ENCODE data around the gene CDYL.

The CDYL gene

DNA sequence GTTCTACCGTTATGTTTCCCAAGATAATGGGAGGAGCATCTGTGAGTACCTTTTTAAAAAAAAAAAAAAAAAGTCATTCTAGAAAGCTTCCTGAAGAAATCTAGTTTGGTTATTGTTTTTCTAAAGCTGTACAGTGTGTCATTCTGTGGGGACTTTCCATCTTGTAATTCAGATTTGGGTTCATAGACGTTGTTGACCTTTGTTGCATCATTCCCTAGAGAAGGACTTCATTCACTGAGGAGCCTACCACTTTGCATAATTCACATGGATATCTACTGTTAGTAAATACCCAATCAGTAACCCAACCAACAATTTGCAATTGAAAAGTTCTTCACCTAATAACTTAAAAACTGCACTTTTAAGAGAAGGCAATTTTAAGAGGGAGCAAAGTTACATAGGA, 167.5 kb downstream of the CDYL start:
- Histone ChIP-seq H3K36me3 (replicated peaks; ENCODE audit: low read depth, low read length) (no peaks in the 10 kb centered on the region), H3K4me3 (ENCODE audit: low read length) (no peak overlapping the region), H2AFZ (ENCODE audit: low read depth, low read length) (no peak overlapping the region), H3K4me1 (ENCODE audit: low read length) (peaks cover 26% of the 10 kb centered on the region), H3K27ac (ENCODE audit: low read length) (no peak overlapping the region), H3K4me2 (ENCODE audit: low read length) (no peak overlapping the region), H3K9me3 (ENCODE audit: insufficient read depth, low read length) (no peaks in the 10 kb centered on the region), H4K20me1 (ENCODE audit: insufficient read depth, low read length) (no peaks in the 10 kb centered on the region; the same call in 1 of the 2 replicates), H3K79me2 (ENCODE audit: low read length) (no peaks in the 10 kb centered on the region), H3K9ac (ENCODE audit: low read length) (no peak overlapping the region), H3K27me3 (ENCODE audit: low read depth, low read length) (no peaks in the 10 kb centered on the region)
- no peak for TF ChIP-seq EZH2phosphoT487 (IDR thresholded peaks at IDR 0.05; ENCODE audit: low read depth)
- TF ChIP-seq, protein P1, sequence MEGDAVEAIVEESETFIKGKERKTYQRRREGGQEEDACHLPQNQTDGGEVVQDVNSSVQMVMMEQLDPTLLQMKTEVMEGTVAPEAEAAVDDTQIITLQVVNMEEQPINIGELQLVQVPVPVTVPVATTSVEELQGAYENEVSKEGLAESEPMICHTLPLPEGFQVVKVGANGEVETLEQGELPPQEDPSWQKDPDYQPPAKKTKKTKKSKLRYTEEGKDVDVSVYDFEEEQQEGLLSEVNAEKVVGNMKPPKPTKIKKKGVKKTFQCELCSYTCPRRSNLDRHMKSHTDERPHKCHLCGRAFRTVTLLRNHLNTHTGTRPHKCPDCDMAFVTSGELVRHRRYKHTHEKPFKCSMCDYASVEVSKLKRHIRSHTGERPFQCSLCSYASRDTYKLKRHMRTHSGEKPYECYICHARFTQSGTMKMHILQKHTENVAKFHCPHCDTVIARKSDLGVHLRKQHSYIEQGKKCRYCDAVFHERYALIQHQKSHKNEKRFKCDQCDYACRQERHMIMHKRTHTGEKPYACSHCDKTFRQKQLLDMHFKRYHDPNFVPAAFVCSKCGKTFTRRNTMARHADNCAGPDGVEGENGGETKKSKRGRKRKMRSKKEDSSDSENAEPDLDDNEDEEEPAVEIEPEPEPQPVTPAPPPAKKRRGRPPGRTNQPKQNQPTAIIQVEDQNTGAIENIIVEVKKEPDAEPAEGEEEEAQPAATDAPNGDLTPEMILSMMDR (IDR thresholded peaks at IDR 0.05; ENCODE audit: low read depth, low read length), result no peak

DNA sequence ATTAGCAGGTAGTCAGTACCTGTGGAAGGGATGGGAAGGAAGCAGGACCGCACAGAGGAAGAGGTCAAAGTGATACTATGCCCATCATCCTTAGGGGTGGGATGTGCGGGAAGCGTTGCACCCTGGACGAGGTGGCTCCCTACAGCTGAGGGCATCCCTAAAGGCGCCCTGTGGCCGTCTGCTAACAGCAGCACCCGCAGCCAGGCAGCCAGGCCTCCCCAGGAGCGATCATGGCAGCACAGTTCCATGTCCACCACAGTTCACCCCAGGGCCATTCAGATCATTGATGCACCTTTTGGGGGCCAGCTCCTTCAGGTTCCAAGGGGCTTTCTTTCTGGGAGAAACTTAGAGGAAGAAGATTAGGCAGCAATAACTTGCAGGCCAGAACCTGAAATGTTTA, 168.1 kb downstream of the CDYL start:
- Histone ChIP-seq H3K79me2 (ENCODE audit: low read length) (no peaks in the 10 kb centered on the region), H3K27me3 (ENCODE audit: low read depth, low read length) (no peaks in the 10 kb centered on the region), H3K9ac (ENCODE audit: low read length) (no peak overlapping the region), H3K36me3 (replicated peaks; ENCODE audit: low read depth, low read length) (no peaks in the 10 kb centered on the region), H3K27ac (ENCODE audit: low read length) (no peak overlapping the region), H3K4me2 (ENCODE audit: low read length) (no peak overlapping the region), H3K4me3 (ENCODE audit: low read length) (no peak overlapping the region), H3K9me3 (ENCODE audit: insufficient read depth, low read length) (no peaks in the 10 kb centered on the region), H3K4me1 (ENCODE audit: low read length) (peaks cover 20% of the 10 kb centered on the region), H2AFZ (ENCODE audit: low read depth, low read length) (no peak overlapping the region), H4K20me1 (ENCODE audit: insufficient read depth, low read length) (no peaks in the 10 kb centered on the region; the same call in 1 of the 2 replicates)
- TF ChIP-seq EZH2phosphoT487 (IDR thresholded peaks at IDR 0.05; ENCODE audit: low read depth), result no peak
- TF ChIP-seq, protein P1 (IDR thresholded peaks at IDR 0.05; ENCODE audit: low read depth, low read length), result no peak

DNA sequence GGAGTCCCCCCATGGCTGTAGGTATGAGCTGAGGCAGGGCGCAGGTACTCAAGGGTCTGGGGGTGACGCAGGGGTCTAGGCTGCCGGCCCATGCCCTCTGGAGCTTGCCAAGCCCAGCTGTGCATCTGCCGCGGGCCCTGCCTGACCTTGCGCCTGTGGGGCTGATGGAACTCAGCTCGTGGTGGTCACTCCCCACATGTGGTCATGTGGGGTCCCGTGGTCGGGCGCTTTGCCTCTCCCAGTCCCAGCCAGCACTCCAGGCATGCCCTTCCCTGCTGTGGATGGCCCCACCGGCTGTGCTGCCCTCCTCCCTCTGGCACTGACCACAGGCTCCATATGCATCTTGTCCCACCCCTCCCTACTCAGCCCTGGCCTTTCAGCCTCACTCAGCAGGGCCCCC, 170.3 kb downstream of the CDYL start:
- Histone ChIP-seq H3K4me3 (ENCODE audit: low read length) (no peak overlapping the region), H3K79me2 (ENCODE audit: low read length) (no peaks in the 10 kb centered on the region), H3K36me3 (replicated peaks; ENCODE audit: low read depth, low read length) (no peaks in the 10 kb centered on the region), H3K9ac (ENCODE audit: low read length) (no peak overlapping the region), H2AFZ (ENCODE audit: low read depth, low read length) (no peak overlapping the region), H3K4me1 (ENCODE audit: low read length) (peaks cover 10% of the 10 kb centered on the region), H4K20me1 (ENCODE audit: insufficient read depth, low read length) (no peaks in the 10 kb centered on the region), H3K27ac (ENCODE audit: low read length) (no peak overlapping the region), H3K9me3 (ENCODE audit: insufficient read depth, low read length) (no peaks in the 10 kb centered on the region), H3K27me3 (ENCODE audit: low read depth, low read length) (no peaks in the 10 kb centered on the region), H3K4me2 (ENCODE audit: low read length) (no peak overlapping the region)
- no peak for TF ChIP-seq EZH2phosphoT487 (IDR thresholded peaks at IDR 0.05; ENCODE audit: low read depth)
- TF ChIP-seq, protein P1 (IDR thresholded peaks at IDR 0.05; ENCODE audit: low read depth, low read length), result no peak

DNA sequence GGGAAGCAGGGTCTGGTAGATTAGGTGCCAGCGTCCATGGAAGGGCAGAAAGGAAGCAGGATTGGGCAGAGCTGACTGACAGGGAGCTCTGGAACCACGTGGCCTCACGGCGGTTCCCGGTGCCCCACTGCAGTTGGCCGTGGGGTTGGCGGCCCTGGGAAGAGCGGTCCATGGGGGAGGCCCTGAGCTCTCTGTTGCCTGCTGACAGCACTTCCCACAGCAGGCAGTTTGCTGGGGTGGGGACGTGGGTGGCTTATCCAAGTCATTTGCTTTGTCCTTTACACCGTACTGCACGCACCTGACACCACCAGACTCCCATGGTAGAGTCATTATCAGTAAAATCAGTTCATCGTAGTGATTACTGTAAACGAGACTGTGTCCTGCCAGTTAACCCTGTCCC, 171.5 kb downstream of the CDYL start:
- H3K9me3 ChIP-seq (ENCODE audit: insufficient read depth, low read length), result no peaks in the 10 kb centered on the region
- no peaks in the 10 kb centered on the region for H3K4me1 ChIP-seq (ENCODE audit: low read length)
- no peak overlapping the region for H3K4me3 ChIP-seq (ENCODE audit: low read length)
- TF ChIP-seq, protein P1 (IDR thresholded peaks at IDR 0.05; ENCODE audit: low read depth, low read length), result no peak
- no peak for TF ChIP-seq EZH2phosphoT487 (IDR thresholded peaks at IDR 0.05; ENCODE audit: low read depth)
- H3K9ac ChIP-seq (ENCODE audit: low read length), result no peak overlapping the region
- no peaks in the 10 kb centered on the region for H3K79me2 ChIP-seq (ENCODE audit: low read length)
- no peak overlapping the region for H2AFZ ChIP-seq (ENCODE audit: low read depth, low read length)
- H3K36me3 ChIP-seq (replicated peaks; ENCODE audit: low read depth, low read length), result no peaks in the 10 kb centered on the region
- H3K27me3 ChIP-seq (ENCODE audit: low read depth, low read length), result no peaks in the 10 kb centered on the region
- no peak overlapping the region for H3K4me2 ChIP-seq (ENCODE audit: low read length)
- no peak overlapping the region for H3K27ac ChIP-seq (ENCODE audit: low read length)
- no peaks in the 10 kb centered on the region for H4K20me1 ChIP-seq (ENCODE audit: insufficient read depth, low read length)

Data from OCI-LY3 (cell line).